Astrocyte of the spinal cord (primary cell): ENCODE results near the gene LHPP.

Source experiments
- DNase-seq: peaks from one replicate; pipeline ENCODE4 v3.0.0; 2011; ENCODE audit warnings: low read depth, low spot score
- H3K4me3 ChIP-seq: 2 replicates; pipeline ENCODE4 v1.5.1; 2011; ENCODE audit warnings: low read depth, mild to moderate bottlenecking, low read length, moderate library complexity
- in situ Hi-C: cut with HindIII; loops from 2 replicates; pipeline ENCODE4 v1.10.0; 2017; ENCODE audit warnings: low sequenced_read_pairs
- TF ChIP-seq, protein P1 (sequence below): IDR thresholded peaks from 2 replicates; pipeline ENCODE4 v1.5.1; 2012; ENCODE audit warnings: low read depth, mild to moderate bottlenecking, low read length, inconsistent platforms

The LHPP gene

DNA sequence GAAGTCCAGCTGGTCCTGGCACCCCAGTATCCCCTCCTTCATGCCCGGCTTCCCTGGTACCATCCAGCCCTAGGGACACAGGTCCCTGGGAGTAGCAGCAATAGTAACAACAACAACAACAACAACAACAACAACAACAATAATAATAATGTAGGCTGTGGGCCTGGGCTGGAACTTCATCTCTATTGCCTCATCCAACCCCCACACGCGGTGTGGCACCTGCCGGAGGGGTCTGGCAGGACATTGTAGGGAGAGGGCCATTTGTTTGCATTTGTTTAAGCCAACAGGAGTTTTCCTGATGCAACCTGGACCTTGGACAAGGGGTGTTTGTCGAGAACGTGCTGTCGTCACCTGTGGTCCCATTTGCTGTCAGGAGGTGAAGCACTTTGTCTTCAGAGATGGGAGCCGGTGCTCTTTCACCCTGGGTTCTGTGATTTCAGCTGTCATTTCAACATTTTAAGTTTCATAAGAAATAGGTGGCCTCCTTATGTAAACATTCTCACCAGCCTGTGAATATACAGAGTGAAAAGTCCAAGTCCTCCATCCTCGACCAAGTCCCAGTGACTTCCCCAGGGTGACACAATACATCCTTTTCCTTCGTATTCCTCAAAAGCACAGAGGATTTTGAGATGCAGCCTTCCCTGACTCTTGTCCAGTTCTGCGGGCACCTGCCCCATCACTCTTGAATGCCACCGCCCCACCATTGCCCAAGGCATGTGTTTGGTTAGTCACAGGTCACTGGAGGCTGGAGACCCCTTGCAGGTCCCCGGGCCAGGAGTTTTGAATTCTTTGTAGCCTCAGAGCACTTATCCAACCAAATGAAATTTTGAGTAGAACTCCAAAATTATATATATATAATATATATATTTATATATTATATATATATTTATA is 9.2 kb downstream of the LHPP start:
- in situ Hi-C loops, result no loop called here
- H3K4me3 ChIP-seq, result no peak overlapping the region
- TF ChIP-seq, protein P1, sequence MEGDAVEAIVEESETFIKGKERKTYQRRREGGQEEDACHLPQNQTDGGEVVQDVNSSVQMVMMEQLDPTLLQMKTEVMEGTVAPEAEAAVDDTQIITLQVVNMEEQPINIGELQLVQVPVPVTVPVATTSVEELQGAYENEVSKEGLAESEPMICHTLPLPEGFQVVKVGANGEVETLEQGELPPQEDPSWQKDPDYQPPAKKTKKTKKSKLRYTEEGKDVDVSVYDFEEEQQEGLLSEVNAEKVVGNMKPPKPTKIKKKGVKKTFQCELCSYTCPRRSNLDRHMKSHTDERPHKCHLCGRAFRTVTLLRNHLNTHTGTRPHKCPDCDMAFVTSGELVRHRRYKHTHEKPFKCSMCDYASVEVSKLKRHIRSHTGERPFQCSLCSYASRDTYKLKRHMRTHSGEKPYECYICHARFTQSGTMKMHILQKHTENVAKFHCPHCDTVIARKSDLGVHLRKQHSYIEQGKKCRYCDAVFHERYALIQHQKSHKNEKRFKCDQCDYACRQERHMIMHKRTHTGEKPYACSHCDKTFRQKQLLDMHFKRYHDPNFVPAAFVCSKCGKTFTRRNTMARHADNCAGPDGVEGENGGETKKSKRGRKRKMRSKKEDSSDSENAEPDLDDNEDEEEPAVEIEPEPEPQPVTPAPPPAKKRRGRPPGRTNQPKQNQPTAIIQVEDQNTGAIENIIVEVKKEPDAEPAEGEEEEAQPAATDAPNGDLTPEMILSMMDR, result no peak
- no peak for DNase-seq

GRCh38 chr10:124472071-124472470 is 10.4 kb downstream of the LHPP start:
- DNase-seq, result no peak
- in situ Hi-C loops, result no loop called here

GRCh38 chr10:124473070-124473469 is 11.4 kb downstream of the LHPP start:
- no peak overlapping the region for H3K4me3 ChIP-seq
- TF ChIP-seq, protein P1, result no peak
- DNase-seq, result no peak
- in situ Hi-C loops, result no loop called here

More at GRCh38 chr10:124472071-124472470, 10.4 kb downstream of the LHPP start:
- TF ChIP-seq, protein P1, result no peak
- no peak overlapping the region for H3K4me3 ChIP-seq

- TF ChIP-seq, protein P1, result no peak
- no peak overlapping the region for H3K4me3 ChIP-seq
- DNase-seq, result no peak
- in situ Hi-C loops, result no loop called here
Measured at GRCh38 chr10:124474514-124475070, 13.0 kb downstream of the LHPP start.

GRCh38 chr10:124476043-124476725 is 14.6 kb downstream of the LHPP start:
- DNase-seq, result no peak
- H3K4me3 ChIP-seq, result no peak overlapping the region
- TF ChIP-seq, protein P1, result no peak
- in situ Hi-C loops, result no loop called here

- TF ChIP-seq, protein P1, result no peak
- no peak for DNase-seq
- no peak overlapping the region for H3K4me3 ChIP-seq
- in situ Hi-C loops, result no loop called here
Measured at GRCh38 chr10:124477614-124478363, 16.2 kb downstream of the LHPP start.
